ENCODE data around the gene DPYD. TPM values are rescaled to one million over a fixed set of nuclear protein-coding genes. Genes with fewer than 3 reads are reported as not detected.

The DPYD gene
- polyA plus RNA-seq, 4 donors = 11.9 to 31.8 (median 26.0) TPM

- FAIRE-seq = no peak
These were observed 7.2 kb downstream of the DPYD start for GRCh38 chr1:97913506-97914139.

DNA sequence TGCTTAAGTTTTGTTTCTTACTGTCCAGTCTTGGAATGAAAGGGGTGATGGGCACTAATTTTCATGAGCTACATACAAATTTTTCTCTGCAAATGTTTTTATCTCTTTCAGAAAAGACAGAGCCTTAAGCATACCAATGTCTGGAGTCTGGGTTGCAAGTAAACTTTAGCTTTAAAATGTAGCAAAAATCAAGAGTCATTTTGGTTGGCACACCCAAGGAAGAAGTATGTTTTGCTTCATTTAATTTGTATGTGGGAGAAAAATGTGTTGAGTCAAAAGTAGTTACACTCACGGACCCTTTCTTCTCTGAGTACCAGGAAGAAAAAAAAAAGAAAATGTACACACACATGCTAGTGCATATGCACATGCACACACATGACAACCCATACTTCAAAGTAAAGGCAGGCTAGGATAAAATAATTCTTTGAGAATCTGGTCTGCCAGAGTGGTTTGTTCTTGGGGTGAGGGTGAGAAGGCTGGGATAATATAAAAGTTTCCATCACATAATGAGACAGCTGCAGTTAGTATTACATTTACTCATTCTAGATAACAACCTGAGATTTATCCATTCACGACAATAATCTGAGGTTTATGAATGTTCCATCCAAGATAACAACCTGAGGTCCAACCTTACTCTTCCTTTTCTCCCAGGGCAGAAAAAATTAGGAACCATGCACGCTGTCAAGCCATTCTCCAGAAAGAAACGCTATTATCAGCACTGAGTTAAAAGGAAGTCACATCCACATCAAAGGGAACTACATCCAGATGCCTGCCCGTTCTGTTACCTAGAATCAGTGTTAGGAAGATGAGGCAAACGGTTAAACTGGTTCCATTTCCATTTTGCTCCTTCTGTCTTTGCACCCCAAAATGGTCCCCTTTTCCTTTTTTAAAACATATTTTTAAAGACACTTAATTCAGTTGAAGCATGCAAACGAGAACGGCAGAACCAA is 9.3 kb downstream of the DPYD start:
- Histone ChIP-seq H3K27ac (ENCODE audit: low read depth in 1 of 3, low read length in 2 of 3) (no peak overlapping the region), H3K4me3 (ENCODE audit: low read depth in 1 of 3, low read length in 3 of 3) (no peak overlapping the region), H3K36me3 (ENCODE audit: control insufficient read depth in 3 of 3, insufficient read depth in 2 of 3, low read depth in 1 of 3, low read length in 3 of 3) (no peaks in the 10 kb centered on the region), H3K27me3 (ENCODE audit: control insufficient read depth in 3 of 3, insufficient read depth in 3 of 3, low read length in 3 of 3) (no peaks in the 10 kb centered on the region), H3K9me3 (ENCODE audit: control insufficient read depth in 2 of 2, insufficient read depth in 1 of 2, low read depth in 1 of 2, low read length in 1 of 2) (no peaks in the 10 kb centered on the region), H3K4me1 (ENCODE audit: control insufficient read depth in 3 of 3, insufficient read depth in 2 of 3, low read depth in 1 of 3, low read length in 2 of 3) (no peaks in the 10 kb centered on the region)
- DNase-seq (no peak), FAIRE-seq (no peak)
- 62 to 70% (median 65%) methylated on average over 8 of the region's 8 CpGs for WGBS, 3 donors

More at GRCh38 chr1:97913506-97914139, 7.2 kb downstream of the DPYD start:
- no peak for DNase-seq
- WGBS, 3 donors = 88 to 89% (median 89%) methylated on average over 3 of the region's 3 CpGs
- no peaks in the 10 kb centered on the region for H3K9me3 ChIP-seq (ENCODE audit: control insufficient read depth in 2 of 2, insufficient read depth in 1 of 2, low read depth in 1 of 2, low read length in 1 of 2)
- H3K27me3 ChIP-seq (ENCODE audit: control insufficient read depth in 3 of 3, insufficient read depth in 3 of 3, low read length in 3 of 3) = no peaks in the 10 kb centered on the region
- H3K4me1 ChIP-seq (ENCODE audit: control insufficient read depth in 3 of 3, insufficient read depth in 2 of 3, low read depth in 1 of 3, low read length in 2 of 3) = no peaks in the 10 kb centered on the region
- no peaks in the 10 kb centered on the region for H3K36me3 ChIP-seq (ENCODE audit: control insufficient read depth in 3 of 3, insufficient read depth in 2 of 3, low read depth in 1 of 3, low read length in 3 of 3)
- no peak overlapping the region for H3K4me3 ChIP-seq (ENCODE audit: low read depth in 1 of 3, low read length in 3 of 3)
- H3K27ac ChIP-seq (ENCODE audit: low read depth in 1 of 3, low read length in 2 of 3) = no peak overlapping the region

GRCh38 chr1:97909266-97909665 is 11.6 kb downstream of the DPYD start:
- H3K27me3 ChIP-seq (ENCODE audit: control insufficient read depth in 3 of 3, insufficient read depth in 3 of 3, low read length in 3 of 3) = no peaks in the 10 kb centered on the region
- H3K4me1 ChIP-seq (ENCODE audit: control insufficient read depth in 3 of 3, insufficient read depth in 2 of 3, low read depth in 1 of 3, low read length in 2 of 3) = no peaks in the 10 kb centered on the region
- H3K4me3 ChIP-seq (ENCODE audit: low read depth in 1 of 3, low read length in 3 of 3) = no peak overlapping the region
- H3K36me3 ChIP-seq (ENCODE audit: control insufficient read depth in 3 of 3, insufficient read depth in 2 of 3, low read depth in 1 of 3, low read length in 3 of 3) = no peaks in the 10 kb centered on the region
- H3K9me3 ChIP-seq (ENCODE audit: control insufficient read depth in 2 of 2, insufficient read depth in 1 of 2, low read depth in 1 of 2, low read length in 1 of 2) = no peaks in the 10 kb centered on the region
- FAIRE-seq (no peak), DNase-seq (no peak)
- H3K27ac ChIP-seq (ENCODE audit: low read depth in 1 of 3, low read length in 2 of 3) = no peak overlapping the region

GRCh38 chr1:97907886-97908285 is 12.9 kb downstream of the DPYD start:
- Histone ChIP-seq H3K9me3 (ENCODE audit: control insufficient read depth in 2 of 2, insufficient read depth in 1 of 2, low read depth in 1 of 2, low read length in 1 of 2) (no peaks in the 10 kb centered on the region), H3K4me3 (ENCODE audit: low read depth in 1 of 3, low read length in 3 of 3) (no peak overlapping the region), H3K36me3 (ENCODE audit: control insufficient read depth in 3 of 3, insufficient read depth in 2 of 3, low read depth in 1 of 3, low read length in 3 of 3) (no peaks in the 10 kb centered on the region), H3K27ac (ENCODE audit: low read depth in 1 of 3, low read length in 2 of 3) (no peak overlapping the region), H3K27me3 (ENCODE audit: control insufficient read depth in 3 of 3, insufficient read depth in 3 of 3, low read length in 3 of 3) (no peaks in the 10 kb centered on the region), H3K4me1 (ENCODE audit: control insufficient read depth in 3 of 3, insufficient read depth in 2 of 3, low read depth in 1 of 3, low read length in 2 of 3) (no peaks in the 10 kb centered on the region)
- FAIRE-seq (no peak), DNase-seq (no peak)
- WGBS, 3 donors = 95 to 100% (median 97%) methylated on average over 3 of the region's 3 CpGs

- FAIRE-seq (no peak), DNase-seq (no peak)
- no peak overlapping the region for H3K4me3 ChIP-seq (ENCODE audit: low read depth in 1 of 3, low read length in 3 of 3)
- H3K27me3 ChIP-seq (ENCODE audit: control insufficient read depth in 3 of 3, insufficient read depth in 3 of 3, low read length in 3 of 3) = no peaks in the 10 kb centered on the region
- 77 to 92% (median 88%) methylated on average over 7 of the region's 7 CpGs for WGBS, 3 donors
- no peaks in the 10 kb centered on the region for H3K36me3 ChIP-seq (ENCODE audit: control insufficient read depth in 3 of 3, insufficient read depth in 2 of 3, low read depth in 1 of 3, low read length in 3 of 3)
- no peaks in the 10 kb centered on the region for H3K4me1 ChIP-seq (ENCODE audit: control insufficient read depth in 3 of 3, insufficient read depth in 2 of 3, low read depth in 1 of 3, low read length in 2 of 3)
- no peaks in the 10 kb centered on the region for H3K9me3 ChIP-seq (ENCODE audit: control insufficient read depth in 2 of 2, insufficient read depth in 1 of 2, low read depth in 1 of 2, low read length in 1 of 2)
- H3K27ac ChIP-seq (ENCODE audit: low read depth in 1 of 3, low read length in 2 of 3) = no peak overlapping the region
These were observed 14.1 kb downstream of the DPYD start for GRCh38 chr1:97906567-97907241.

- no peaks in the 10 kb centered on the region for H3K27me3 ChIP-seq (ENCODE audit: control insufficient read depth in 3 of 3, insufficient read depth in 3 of 3, low read length in 3 of 3)
- WGBS, 3 donors = 89 to 95% (median 95%) methylated on average over 6 of the region's 6 CpGs
- no peaks in the 10 kb centered on the region for H3K36me3 ChIP-seq (ENCODE audit: control insufficient read depth in 3 of 3, insufficient read depth in 2 of 3, low read depth in 1 of 3, low read length in 3 of 3)
- no peaks in the 10 kb centered on the region for H3K4me1 ChIP-seq (ENCODE audit: control insufficient read depth in 3 of 3, insufficient read depth in 2 of 3, low read depth in 1 of 3, low read length in 2 of 3)
- H3K4me3 ChIP-seq (ENCODE audit: low read depth in 1 of 3, low read length in 3 of 3) = no peak overlapping the region
- H3K9me3 ChIP-seq (ENCODE audit: control insufficient read depth in 2 of 2, insufficient read depth in 1 of 2, low read depth in 1 of 2, low read length in 1 of 2) = no peaks in the 10 kb centered on the region
- FAIRE-seq (no peak), DNase-seq (no peak)
- no peak overlapping the region for H3K27ac ChIP-seq (ENCODE audit: low read depth in 1 of 3, low read length in 2 of 3)
These were observed 15.5 kb downstream of the DPYD start for GRCh38 chr1:97905141-97905940.

DNA sequence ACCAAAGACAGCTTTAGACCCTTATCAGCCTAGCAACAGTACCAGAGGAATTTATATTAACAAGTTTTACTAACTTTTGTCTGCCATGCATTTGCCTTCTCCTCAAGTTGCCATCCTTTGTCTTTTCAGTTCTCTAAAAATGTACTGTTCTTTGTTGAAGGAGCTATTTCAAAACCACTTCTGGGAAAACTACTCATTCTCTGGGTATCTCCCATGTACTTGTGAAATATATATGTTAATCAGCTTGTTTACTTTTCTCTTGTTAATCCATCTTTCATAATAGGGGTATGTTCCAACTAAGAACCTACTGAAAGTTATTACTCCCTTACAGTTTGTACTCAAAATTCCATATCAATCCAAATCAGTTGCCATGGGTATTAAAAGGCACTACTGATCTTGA is 16.3 kb downstream of the DPYD start:
- FAIRE-seq = no peak
- DNase-seq = no peak
- no peak overlapping the region for H3K4me3 ChIP-seq (ENCODE audit: low read depth in 1 of 3, low read length in 3 of 3)
- H3K9me3 ChIP-seq (ENCODE audit: control insufficient read depth in 2 of 2, insufficient read depth in 1 of 2, low read depth in 1 of 2, low read length in 1 of 2) = no peaks in the 10 kb centered on the region
- H3K36me3 ChIP-seq (ENCODE audit: control insufficient read depth in 3 of 3, insufficient read depth in 2 of 3, low read depth in 1 of 3, low read length in 3 of 3) = no peaks in the 10 kb centered on the region
- no peaks in the 10 kb centered on the region for H3K4me1 ChIP-seq (ENCODE audit: control insufficient read depth in 3 of 3, insufficient read depth in 2 of 3, low read depth in 1 of 3, low read length in 2 of 3)
- H3K27ac ChIP-seq (ENCODE audit: low read depth in 1 of 3, low read length in 2 of 3) = no peak overlapping the region
- no peaks in the 10 kb centered on the region for H3K27me3 ChIP-seq (ENCODE audit: control insufficient read depth in 3 of 3, insufficient read depth in 3 of 3, low read length in 3 of 3)

DNA sequence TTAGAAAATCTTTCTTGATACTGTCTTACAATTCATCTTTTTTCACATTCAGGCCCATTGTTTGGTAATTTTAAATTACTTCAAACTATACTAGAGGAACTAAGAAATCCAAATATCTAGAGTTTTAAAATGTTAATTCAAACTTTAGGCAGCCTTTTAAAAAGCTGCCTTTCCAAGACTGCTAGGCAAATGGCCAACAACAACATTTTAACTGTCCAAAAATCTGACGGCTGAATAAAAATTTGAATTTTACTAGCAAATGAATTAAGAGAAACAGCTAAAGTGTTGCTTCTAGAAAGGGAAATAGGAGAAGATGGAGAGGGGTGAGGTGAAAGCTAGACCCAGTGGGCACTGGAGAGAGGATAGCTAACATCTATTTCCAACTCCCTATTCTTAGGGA is 17.2 kb downstream of the DPYD start:
- H3K4me1 ChIP-seq (ENCODE audit: control insufficient read depth in 3 of 3, insufficient read depth in 2 of 3, low read depth in 1 of 3, low read length in 2 of 3) = no peaks in the 10 kb centered on the region
- H3K4me3 ChIP-seq (ENCODE audit: low read depth in 1 of 3, low read length in 3 of 3) = no peak overlapping the region
- WGBS, 3 donors = 61 to 79% (median 76%) methylated on average over 1 of the region's 1 CpG
- H3K27me3 ChIP-seq (ENCODE audit: control insufficient read depth in 3 of 3, insufficient read depth in 3 of 3, low read length in 3 of 3) = no peaks in the 10 kb centered on the region
- no peaks in the 10 kb centered on the region for H3K36me3 ChIP-seq (ENCODE audit: control insufficient read depth in 3 of 3, insufficient read depth in 2 of 3, low read depth in 1 of 3, low read length in 3 of 3)
- H3K27ac ChIP-seq (ENCODE audit: low read depth in 1 of 3, low read length in 2 of 3) = no peak overlapping the region
- DNase-seq (no peak), FAIRE-seq (no peak)
- H3K9me3 ChIP-seq (ENCODE audit: control insufficient read depth in 2 of 2, insufficient read depth in 1 of 2, low read depth in 1 of 2, low read length in 1 of 2) = peaks cover 0 to 3% of the 10 kb centered on the region in 2 donors
